NCI-H2196 treated with DMSO at 0.1 percent for 48 hours (cell line): Measurements from ENCODE around the gene STK10.

Experiments used
- DNase-seq: peaks from one replicate; lab custom pipeline; 2025; ENCODE audit not compliant: unreplicated experiment; lab: John Stamatoyannopoulos, UW

STK10 gene

DNA sequence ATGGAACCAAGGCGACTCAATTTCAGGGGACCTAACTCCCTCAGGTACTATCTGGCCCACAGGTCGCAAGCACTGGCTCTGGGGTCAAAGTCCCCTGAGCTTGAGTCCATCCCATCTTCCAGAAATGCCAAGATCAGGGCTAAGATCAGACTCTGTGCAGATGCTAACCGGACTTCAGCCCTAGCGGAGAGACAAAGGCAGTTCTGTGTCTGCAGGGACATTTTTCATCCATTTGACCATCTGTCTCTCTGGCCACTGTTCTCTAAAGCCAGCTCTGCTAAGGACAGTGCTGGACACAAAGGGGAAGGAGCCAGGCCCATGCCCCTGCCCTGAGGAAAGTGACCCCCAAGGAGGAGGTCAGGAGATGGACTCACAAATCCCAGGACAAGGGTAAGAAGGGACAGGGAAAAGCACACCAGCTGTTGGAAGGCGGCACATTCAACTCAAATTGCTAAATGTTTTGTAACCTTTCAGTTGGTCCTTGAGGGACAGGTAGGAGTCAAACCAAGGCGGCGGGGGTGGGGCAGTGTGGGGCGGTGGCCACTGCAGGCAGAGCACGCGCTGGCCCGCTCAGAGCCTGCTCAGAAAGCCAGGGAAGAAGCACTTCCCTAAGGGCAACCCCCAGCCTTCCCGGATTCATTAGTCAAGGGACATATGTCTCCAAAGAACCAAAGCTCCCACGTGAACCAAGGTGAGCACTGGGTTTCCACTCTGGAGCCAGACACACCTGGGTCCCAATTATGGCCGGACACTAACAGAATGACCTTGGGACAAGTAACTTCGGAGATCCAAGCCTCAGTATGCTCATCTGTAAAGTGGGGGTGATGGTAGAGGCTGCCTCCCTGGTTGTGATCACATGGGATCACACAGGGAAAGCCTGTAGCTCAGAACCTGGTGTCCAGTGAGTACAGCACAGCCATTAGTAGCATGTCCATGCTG lies 42.8 kb downstream of the STK10 start:
- DNase-seq = no peak

DNA sequence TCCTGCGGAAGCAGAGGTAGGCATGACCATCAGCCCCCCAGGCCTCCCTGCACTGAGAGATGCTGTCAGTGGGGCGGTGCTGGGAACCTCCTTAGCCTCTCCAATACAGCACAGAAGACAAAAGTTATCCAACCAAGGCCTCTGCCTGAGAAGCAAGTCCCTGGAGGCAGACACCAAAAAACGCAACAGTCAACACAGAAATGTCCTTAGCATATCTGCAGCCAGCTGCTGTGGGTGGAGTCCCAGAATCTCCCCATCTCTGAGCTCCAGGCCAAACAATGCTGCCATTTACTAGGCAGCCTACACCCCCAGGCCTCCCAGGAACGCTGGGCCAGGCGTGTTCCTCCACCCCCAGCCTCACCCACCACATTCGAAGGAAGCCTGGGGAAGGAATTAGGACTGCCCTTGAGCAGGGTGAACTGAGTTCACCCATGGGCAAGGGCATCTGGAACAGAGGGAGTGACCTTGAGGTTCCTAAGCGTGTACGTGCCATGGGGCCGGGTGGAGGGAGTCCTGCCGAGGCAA lies 43.7 kb downstream of the STK10 start:
- DNase-seq = no peak

DNA sequence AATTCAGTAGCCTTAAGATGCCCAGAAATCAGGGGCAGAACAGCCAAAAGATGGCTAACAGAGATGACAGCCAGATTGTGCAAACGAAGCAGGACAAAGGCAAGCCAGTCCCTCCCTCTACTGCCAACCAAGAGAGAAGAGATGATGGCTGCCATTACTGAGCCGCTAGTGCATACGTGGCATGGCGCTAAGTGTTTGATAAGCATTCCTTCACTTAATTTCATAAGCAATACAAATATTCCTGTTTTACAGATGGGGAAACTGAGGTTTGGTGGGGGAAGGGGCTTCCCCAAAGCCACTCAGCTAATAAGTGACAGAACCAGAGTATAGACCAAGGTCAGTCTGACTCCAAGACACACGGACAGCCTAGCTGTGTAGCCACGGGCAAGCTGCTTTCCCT lies 44.1 kb downstream of the STK10 start:
- DNase-seq = no peak

- DNase-seq = no peak
These were observed 45.3 kb downstream of the STK10 start for GRCh38 chr5:172142709-172143215.

GRCh38 chr5:172141949-172142319 lies 46.1 kb downstream of the STK10 start:
- DNase-seq = no peak

DNA sequence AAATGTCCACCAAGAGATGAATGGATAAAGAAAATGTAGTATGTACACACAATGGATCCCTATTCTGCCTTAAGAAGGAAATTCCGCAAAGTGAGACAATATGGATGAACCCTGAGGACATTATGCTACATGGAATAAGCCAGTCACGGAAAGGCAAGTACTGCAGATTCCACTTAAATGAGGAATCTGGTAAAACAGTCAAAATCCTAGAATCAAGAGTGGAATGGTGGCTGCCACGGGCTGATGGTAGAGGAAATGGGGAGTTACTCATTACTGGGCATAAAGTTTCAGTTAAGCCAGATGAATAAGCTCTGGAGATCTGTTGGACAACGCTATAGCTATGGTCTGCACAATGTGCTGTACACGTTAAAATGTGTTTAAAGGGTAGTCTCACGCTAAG lies 47.2 kb downstream of the STK10 start:
- no peak for DNase-seq

GRCh38 chr5:172140120-172140519 lies 47.9 kb downstream of the STK10 start:
- no peak for DNase-seq

DNA sequence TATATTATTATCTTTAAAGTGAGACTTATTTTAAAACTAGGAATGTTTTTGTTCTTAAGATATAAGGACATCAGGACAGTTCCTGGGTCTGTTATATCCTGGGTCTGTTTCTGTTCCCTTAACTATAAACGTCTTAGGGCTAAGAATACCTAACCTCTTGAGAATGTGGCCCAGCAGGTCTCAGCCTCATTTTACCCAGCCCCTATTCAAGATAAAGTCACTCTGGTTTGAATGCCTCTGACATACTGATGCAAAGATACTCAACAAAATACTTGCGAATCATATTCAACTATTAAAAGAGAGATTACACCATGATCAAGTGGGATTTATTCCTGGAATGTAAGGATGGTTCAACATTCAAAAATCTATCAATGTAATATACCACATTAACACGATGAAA lies 51.0 kb downstream of the STK10 start:
- DNase-seq = no peak

DNA sequence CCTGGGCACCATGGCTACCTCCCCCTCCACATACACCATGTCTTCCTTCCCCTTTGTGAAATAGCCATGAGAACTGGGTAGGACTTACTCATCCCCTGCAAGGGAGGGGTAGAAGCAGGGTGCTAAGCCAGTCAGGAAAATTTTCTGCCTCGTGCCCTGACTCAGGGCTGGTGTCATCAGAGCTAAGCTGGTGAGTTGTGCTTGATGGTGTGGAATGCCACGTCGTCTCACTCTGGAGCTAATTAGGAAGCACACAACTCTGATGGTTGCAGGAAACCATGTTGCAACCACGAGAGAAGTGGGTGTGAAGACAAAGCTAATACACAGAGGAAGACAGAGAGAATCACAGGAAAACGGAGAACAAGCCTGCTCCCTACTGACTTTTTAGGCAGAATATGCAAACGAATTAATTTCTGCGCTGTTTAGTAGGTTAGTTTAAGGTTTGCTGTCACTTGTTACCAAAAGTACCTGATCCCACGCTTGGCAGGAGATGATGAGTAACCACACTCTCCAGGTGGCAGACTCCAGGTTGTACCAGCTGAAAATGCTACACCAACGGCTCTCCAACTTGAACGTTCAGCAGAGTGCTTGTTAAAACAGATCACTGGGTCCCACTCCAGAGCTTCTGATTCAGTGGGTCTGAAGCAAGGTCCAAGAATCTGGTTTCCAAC lies 54.5 kb downstream of the STK10 start:
- DNase-seq = no peak

GRCh38 chr5:172131690-172132089 lies 56.3 kb downstream of the STK10 start:
- DNase-seq = no peak

DNA sequence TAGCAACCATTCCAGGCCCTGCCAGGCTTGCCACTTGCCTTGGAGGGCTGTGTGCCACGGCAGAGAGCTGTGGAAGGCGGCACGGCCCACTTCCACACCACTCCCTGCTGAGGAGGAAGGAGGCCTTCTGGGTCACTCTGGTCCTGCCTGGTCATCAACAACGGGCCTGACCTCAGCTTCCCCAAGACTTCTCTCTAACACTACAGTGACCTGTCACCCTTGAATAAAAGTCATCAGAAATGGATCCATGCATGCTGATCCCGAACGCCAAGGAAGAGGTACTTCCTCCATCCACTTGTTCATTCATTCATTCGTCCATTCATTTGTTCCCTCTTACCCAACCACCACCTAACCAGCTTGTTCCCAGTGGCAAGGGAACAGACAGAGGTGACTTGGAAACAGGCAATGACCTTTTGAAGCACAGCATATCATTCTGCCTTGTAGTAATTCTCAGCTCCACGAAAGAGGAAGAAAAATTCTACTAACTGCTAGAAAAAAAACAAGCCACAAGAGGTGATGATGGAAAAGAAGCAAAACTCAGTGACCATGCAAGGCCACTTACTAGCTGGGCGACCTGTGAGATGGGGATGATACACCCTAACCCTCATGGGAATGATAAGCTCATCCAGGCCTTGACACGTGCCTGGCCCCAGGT lies 58.6 kb downstream of the STK10 start:
- DNase-seq = no peak

- no peak for DNase-seq
These were observed 60.4 kb downstream of the STK10 start for GRCh38 chr5:172127581-172127980.

DNA sequence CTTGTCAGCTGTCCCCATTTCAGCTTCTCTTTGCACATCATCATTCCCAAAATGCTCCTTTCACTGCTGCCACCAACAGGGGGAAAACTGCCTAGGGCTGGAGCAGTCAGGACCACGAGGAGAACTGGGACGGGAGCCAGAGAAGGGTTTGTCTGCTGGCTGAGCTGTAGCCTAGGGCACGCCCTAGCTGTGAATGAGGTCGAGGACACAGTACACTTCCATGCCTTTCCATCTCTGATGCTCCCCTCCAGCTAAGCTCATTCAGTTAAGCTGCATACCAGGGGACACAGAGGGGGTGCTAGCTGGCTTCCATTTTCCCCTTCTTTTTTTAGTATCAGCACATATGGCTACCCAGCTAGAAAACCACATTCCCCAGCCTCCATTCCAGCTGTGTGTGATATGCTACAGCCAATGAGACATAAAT lies 64.7 kb downstream of the STK10 start:
- peak; percentile 35 for DNase-seq

GRCh38 chr5:172119921-172120688 lies 67.9 kb downstream of the STK10 start:
- no peak for DNase-seq

GRCh38 chr5:172118891-172119290 lies 69.1 kb downstream of the STK10 start:
- DNase-seq = no peak

- DNase-seq = no peak
These were observed 69.9 kb downstream of the STK10 start for GRCh38 chr5:172117977-172118701.

DNA sequence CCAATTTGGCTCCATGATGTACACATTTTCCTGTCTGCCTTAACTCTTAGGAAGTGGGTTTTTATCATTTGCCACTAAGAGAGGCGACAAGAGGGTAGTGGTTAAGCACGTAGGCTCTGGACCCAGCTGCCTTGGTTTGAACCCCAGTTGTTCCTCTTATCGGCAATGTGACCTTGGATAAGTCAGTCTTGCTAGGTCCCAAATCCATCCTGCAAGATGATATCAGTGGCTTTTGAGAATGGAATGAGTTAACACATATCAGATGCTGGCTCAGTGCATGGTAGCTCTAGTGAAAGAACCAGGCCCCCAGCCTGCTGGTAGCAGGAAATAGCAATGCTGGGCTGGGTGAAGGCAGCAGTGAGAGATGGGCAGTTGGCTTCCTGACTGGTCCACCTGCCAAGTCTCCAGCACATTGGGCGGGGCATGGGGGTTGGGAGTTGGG lies 72.5 kb downstream of the STK10 start:
- DNase-seq = no peak

GRCh38 chr5:172114875-172115422 lies 73.1 kb downstream of the STK10 start:
- no peak for DNase-seq

DNA sequence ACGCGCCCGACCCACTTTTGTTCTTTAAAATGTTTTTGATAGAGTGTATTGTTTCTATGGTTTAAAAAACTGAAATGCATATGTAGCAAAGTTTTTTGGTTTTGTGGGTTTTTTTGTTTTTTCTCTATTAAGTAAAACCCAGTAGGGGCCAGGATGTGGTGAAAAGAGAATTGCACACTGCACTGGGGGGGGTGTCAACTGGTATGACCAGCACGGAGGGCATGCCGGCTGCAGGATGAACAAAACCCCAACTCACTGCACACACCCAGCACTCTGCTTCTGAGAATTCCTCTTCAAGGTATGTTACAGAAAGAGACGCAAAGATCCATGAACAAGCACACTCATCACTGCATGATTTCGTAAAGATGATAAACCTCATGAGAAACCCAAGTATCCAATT lies 75.0 kb downstream of the STK10 start:
- DNase-seq = no peak

DNA sequence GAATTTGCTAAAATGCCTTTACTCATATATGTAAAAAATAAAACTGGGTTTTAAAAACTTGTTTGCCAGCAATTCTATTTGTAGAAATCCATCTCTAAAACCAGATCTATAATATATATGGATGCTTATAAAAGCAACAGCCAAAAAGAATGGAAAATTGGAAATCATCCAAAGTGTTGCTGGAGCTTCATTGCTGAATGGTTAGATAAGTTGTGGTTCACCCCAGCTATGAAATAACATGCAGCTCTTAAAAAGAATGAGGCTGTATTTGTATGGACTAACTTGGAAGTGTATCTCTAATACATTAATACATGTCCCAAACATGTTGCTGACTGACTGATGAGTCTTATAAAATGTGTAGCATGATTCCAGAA lies 76.2 kb downstream of the STK10 start:
- no peak for DNase-seq
